Measurements from ENCODE around the gene CTDSP2.

CTDSP2 gene

GRCh38 chr12:57813111-57813970 lies 33.2 kb downstream of the CTDSP2 start:
- no peak for DNase-seq

GRCh38 chr12:57811028-57811755 lies 35.3 kb downstream of the CTDSP2 start:
- no peak for DNase-seq

GRCh38 chr12:57810450-57810849 lies 36.1 kb downstream of the CTDSP2 start:
- no peak for DNase-seq

- DNase-seq = no peak
Observed at GRCh38 chr12:57809425-57809824, 37.1 kb downstream of the CTDSP2 start.

GRCh38 chr12:57808351-57808750 lies 38.2 kb downstream of the CTDSP2 start:
- no peak for DNase-seq

GRCh38 chr12:57807285-57807684 lies 39.2 kb downstream of the CTDSP2 start:
- no peak for DNase-seq

- DNase-seq = no peak
Observed at GRCh38 chr12:57806677-57807076, 39.9 kb downstream of the CTDSP2 start.

GRCh38 chr12:57803319-57803893 lies 43.1 kb downstream of the CTDSP2 start:
- peak; percentile 12 for DNase-seq

- DNase-seq = no peak
Observed at GRCh38 chr12:57802607-57803006, 43.9 kb downstream of the CTDSP2 start.

- DNase-seq = no peak
Observed at GRCh38 chr12:57800965-57801364, 45.6 kb downstream of the CTDSP2 start.

GRCh38 chr12:57797933-57798332 lies 48.6 kb downstream of the CTDSP2 start:
- DNase-seq = no peak

- DNase-seq = no peak
Observed at GRCh38 chr12:57796996-57797395, 49.5 kb downstream of the CTDSP2 start.

- DNase-seq = no peak
Observed at GRCh38 chr12:57795354-57795753, 51.2 kb downstream of the CTDSP2 start.

GRCh38 chr12:57793920-57794319 lies 52.6 kb downstream of the CTDSP2 start:
- DNase-seq = no peak

GRCh38 chr12:57783861-57784260 lies 62.7 kb downstream of the CTDSP2 start:
- no peak for DNase-seq

GRCh38 chr12:57783466-57783801 lies 63.1 kb downstream of the CTDSP2 start:
- no peak for DNase-seq

GRCh38 chr12:57782608-57783465 lies 63.7 kb downstream of the CTDSP2 start, which contains the start of gene TSFM:
TSS of gene TSFM (plus strand) at chr12:57782787. CDS start at chr12:57782802, 15 bp downstream.
- DNase-seq = peak; percentile 96

- no peak for DNase-seq
Observed at GRCh38 chr12:57782243-57782607, 64.3 kb downstream of the CTDSP2 start.

- no peak for DNase-seq
Observed at GRCh38 chr12:57781801-57782200, 64.7 kb downstream of the CTDSP2 start.

- DNase-seq = no peak
Observed at GRCh38 chr12:57781244-57781643, 65.3 kb downstream of the CTDSP2 start.

- no peak for DNase-seq
Observed at GRCh38 chr12:57780284-57780897, 66.1 kb downstream of the CTDSP2 start.

- DNase-seq = no peak
Observed at GRCh38 chr12:57779736-57780135, 66.8 kb downstream of the CTDSP2 start.

All from COR-L47 (cell line).